ENCODE results near the gene FLOT2.

Gene FLOT2

GRCh38 chr17:28861393-28862203 is 35.9 kb downstream of the FLOT2 start:
- peaks cover 30% of the 10 kb centered on the region for H3K36me3 ChIP-seq (replicated peaks)
- no peak overlapping the region for H3K4me3 ChIP-seq (ENCODE audit: low read depth, low read length)
- no peaks in the 10 kb centered on the region for H3K27me3 ChIP-seq (replicated peaks)
- in situ Hi-C loops (cut with HindIII; ENCODE audit: low pct_ligation_motif_present, low sequenced_read_pairs) = no loop called here
- TF ChIP-seq CTCF (IDR thresholded peaks at IDR 0.05; ENCODE audit: low read depth, low read length, missing control alignments) = no peak
- no peak for DNase-seq
- no peak overlapping the region for H3K27ac ChIP-seq

GRCh38 chr17:28860363-28860808 is 37.1 kb downstream of the FLOT2 start:
- no peak overlapping the region for H3K4me3 ChIP-seq (ENCODE audit: low read depth, low read length)
- no peak overlapping the region for H3K27ac ChIP-seq
- H3K27me3 ChIP-seq (replicated peaks) = no peaks in the 10 kb centered on the region
- no peak for DNase-seq
- TF ChIP-seq CTCF (IDR thresholded peaks at IDR 0.05; ENCODE audit: low read depth, low read length, missing control alignments) = no peak
- in situ Hi-C loops (cut with HindIII; ENCODE audit: low pct_ligation_motif_present, low sequenced_read_pairs) = no loop called here
- peaks cover 30% of the 10 kb centered on the region for H3K36me3 ChIP-seq (replicated peaks)

GRCh38 chr17:28858801-28859355 is 38.7 kb downstream of the FLOT2 start:
- no peak for DNase-seq
- Histone ChIP-seq H3K27me3 (replicated peaks) (no peaks in the 10 kb centered on the region), H3K36me3 (replicated peaks) (peaks cover 30% of the 10 kb centered on the region), H3K4me3 (ENCODE audit: low read depth, low read length) (no peak overlapping the region), H3K27ac (no peak overlapping the region)
- in situ Hi-C loops (cut with HindIII; ENCODE audit: low pct_ligation_motif_present, low sequenced_read_pairs) = no loop called here
- TF ChIP-seq CTCF (IDR thresholded peaks at IDR 0.05; ENCODE audit: low read depth, low read length, missing control alignments) = no peak

- H3K4me3 ChIP-seq (ENCODE audit: low read depth, low read length) = no peak overlapping the region
- peaks cover 30% of the 10 kb centered on the region for H3K36me3 ChIP-seq (replicated peaks)
- DNase-seq = no peak
- no peak overlapping the region for H3K27ac ChIP-seq
- H3K27me3 ChIP-seq (replicated peaks) = no peaks in the 10 kb centered on the region
- TF ChIP-seq CTCF (IDR thresholded peaks at IDR 0.05; ENCODE audit: low read depth, low read length, missing control alignments) = no peak
- in situ Hi-C loops (cut with HindIII; ENCODE audit: low pct_ligation_motif_present, low sequenced_read_pairs) = no loop called here
Observed at GRCh38 chr17:28857905-28858800, 39.4 kb downstream of the FLOT2 start.

GRCh38 chr17:28856028-28856574 is 41.4 kb downstream of the FLOT2 start:
- no peak for DNase-seq
- in situ Hi-C loops (cut with HindIII; ENCODE audit: low pct_ligation_motif_present, low sequenced_read_pairs) = no loop called here
- Histone ChIP-seq H3K27ac (no peak overlapping the region), H3K4me3 (ENCODE audit: low read depth, low read length) (no peak overlapping the region), H3K36me3 (replicated peaks) (peaks cover 30% of the 10 kb centered on the region), H3K27me3 (replicated peaks) (no peaks in the 10 kb centered on the region)
- no peak for TF ChIP-seq CTCF (IDR thresholded peaks at IDR 0.05; ENCODE audit: low read depth, low read length, missing control alignments)
